HG02885 (cell line): ENCODE measurements around the gene IGSF23.
"Not testable (repeated sequence)": the region's sequence is repeated elsewhere in the genome, so short reads cannot be mapped to it uniquely, and the experiment has no call there.

Source experiments
- ATAC-seq: cut with Tn5 transposase; IDR thresholded peaks from one replicate; pipeline ENCODE4 v1.9.1; 2021; ENCODE audit warnings: mild to moderate bottlenecking; ENCODE audit not compliant: unreplicated experiment, poor library complexity

IGSF23 gene

DNA sequence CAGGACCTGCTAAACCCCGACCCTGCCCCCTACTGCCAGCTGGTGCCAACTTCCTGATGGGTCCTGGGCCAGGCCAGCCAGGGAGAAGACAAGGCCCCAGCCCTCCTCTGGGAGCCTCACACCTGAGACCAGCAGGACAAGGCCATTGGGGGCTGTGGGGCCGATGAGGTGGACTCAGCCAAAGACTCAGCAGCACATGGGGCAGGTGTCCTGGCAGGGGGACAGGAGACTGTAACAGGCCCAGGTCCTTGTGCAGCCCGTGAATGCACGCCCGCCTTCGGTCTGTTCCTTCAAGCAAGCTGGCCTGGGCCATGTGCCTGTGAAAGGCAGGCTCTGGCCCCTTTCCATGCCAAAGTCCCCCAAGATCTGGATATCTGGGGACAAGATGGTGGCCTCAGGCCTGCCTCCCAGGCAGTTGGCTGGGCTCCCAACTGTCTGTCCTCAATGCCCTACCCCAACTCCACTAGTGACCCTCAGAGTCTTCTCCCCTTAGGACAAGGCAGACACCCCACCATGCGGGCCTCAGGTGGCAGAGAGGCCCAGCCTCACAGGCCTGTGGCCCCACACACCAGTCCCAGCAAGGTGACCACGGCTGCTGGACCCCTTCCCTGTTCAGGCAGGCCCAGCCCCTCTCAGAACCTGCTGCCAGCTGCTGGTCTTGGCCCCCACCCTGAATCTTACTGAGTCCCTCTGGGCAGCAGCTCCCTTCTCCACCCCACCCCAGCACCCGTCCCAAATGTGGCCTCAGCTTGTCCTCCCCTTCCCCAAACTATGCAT is 70.3 kb downstream of the IGSF23 start:
- no peak for ATAC-seq

DNA sequence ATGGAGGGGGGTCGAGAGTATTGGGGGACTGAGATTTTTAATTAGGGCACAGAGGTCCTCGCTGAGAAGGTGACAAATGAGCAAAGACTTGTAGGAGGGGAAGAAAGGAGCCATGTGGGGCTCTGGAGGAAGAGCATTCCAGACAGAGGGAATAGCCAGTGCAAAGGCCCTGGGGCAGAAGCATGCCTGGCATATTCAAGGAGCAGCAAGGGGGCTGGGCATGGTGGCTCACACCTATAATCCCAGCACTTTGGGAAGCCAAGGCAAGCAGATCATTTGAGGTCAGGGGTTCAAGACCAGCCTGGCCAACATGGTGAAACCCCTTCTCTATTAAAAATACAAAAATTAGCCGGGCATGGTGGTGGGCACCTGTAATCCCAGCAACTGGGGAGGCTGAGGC is 71.0 kb downstream of the IGSF23 start:
- ATAC-seq, result not testable (repeated sequence)

DNA sequence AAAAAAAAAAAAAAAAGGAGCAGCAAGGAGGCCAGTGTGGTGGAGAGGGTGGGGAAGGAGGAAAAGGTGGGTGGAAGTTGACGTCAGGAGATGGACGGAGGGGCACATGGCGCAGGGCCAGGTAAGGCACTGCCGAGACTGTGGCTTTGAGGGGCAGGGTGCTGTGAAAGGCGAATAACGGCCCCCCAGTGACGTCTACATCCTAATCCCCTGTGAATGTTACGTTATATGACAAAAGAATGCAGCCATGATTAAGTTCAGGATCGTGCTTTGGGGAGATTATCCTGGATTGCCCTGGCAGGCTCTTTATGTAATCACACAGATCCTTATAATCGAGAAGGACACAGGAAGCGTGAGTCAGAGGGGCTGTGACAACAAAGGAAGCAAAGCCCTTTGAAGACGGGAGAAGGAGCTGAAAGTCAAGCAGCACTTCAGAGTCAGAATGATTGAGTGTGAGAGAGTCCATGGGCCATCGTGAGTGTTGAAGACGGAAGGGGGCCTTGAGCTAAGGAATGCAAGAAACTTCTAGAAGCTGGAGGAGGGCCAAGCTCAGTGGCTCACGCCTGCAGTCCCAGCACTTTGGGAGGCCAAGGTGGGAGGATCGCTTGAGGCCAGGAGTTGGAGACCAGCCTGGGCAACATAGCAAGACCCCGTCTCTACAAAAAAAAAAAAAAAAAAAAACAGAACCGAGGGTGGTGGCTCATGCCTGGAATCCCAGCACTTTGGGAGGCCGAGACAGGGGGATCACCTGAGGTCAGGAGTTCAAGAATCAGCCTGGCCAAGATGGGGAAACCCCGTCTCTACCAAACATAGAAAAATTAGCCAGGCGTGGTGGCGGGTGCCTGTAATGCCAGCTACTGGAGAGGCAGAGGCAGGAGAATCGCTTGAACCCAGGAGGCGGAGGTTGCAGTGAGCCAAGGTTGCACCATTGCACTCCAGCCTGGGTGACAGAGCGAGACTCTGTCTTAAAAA is 71.8 kb downstream of the IGSF23 start:
- ATAC-seq, result no peak

- no peak for ATAC-seq
Observed at GRCh38 chr19:44685877-44686276, 72.5 kb downstream of the IGSF23 start.
